Body of pancreas (tissue), 4 donors: ENCODE data around the gene RNF39.

Experiments
- CTCF ChIP-seq, 7 experiments: fragments of 450-650 bp in 4 of 7; fragments of 200-600 bp in 3 of 7; sonication (generic) in 3 of 7; IDR thresholded peaks; one replicate each; pipeline ENCODE4 v1.5.1; 2016 to 2019; ENCODE audit warnings: antibody characterized with exemption in 7 of 7
- POLR2A ChIP-seq, 3 donors: fragments of 450-650 bp; IDR thresholded peaks; one replicate each; pipeline ENCODE4 v1.6.1; 2016; ENCODE audit warnings: antibody characterized with exemption in 3 of 3, mild to moderate bottlenecking in 2 of 3

GRCh38 chr6:30100585-30101443 lies 25.2 kb upstream of the RNF39 start:
- TF ChIP-seq CTCF (IDR thresholded peaks at IDR 0.05) (peak in 2 of 7 experiments; percentile 0 to 27), POLR2A (IDR thresholded peaks at IDR 0.05) (peak in 1 of 3 donors; percentile 28)
